GM12872 (cell line): ENCODE data around the gene TBX3.

Experiments
- CTCF ChIP-seq: IDR thresholded peaks from 3 replicates; pipeline ENCODE4 v1.5.1; 2011; ENCODE audit warnings: low read depth, mild to moderate bottlenecking, low read length, moderate library complexity; ENCODE audit not compliant: insufficient read depth

Gene TBX3

GRCh38 chr12:114710151-114710550 is 26.2 kb upstream of the TBX3 start:
- TF ChIP-seq CTCF = no peak

GRCh38 chr12:114709112-114709511 is 25.1 kb upstream of the TBX3 start:
- TF ChIP-seq CTCF = no peak

DNA sequence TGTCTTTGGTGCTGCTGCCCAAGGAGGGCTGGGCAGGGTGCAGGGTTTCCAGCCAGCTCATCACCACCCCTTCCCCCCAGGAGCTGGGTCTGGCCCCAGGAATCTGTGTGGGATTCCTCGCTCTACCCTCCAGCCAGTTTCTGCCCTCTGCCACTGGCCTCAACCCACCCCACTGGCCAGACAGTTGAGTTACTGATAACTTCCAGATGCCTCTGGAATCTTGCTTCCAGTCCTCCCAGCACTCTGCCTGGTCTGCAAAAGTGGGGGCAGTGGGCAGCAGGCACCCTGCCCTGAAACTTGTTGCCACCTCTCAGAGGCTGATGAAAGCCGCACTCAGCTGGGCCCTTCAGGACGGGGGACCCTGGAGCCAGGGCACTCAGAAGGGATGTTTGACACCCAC is 20.1 kb upstream of the TBX3 start:
- TF ChIP-seq CTCF = no peak

GRCh38 chr12:114703060-114703493 is 19.1 kb upstream of the TBX3 start:
- no peak for TF ChIP-seq CTCF

DNA sequence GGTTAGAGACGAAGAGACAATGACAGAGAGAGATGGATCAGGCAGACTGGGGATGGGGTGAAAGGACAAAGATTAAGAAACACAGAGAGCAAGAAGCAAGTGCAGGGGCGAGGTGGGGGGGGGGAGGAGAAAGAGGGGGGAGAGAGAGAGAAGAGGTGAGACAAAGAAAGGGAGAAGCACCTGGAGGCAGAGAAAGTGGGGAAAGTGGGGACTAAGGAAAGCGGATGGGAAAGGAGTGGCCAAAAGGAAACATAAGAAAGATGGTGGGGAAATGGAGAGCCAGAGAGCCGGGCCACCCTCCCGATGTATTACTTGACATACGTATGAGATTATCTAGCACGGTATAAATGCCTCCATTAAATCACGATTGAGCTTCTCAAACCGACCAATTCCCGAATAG is 18.5 kb upstream of the TBX3 start:
- no peak for TF ChIP-seq CTCF

DNA sequence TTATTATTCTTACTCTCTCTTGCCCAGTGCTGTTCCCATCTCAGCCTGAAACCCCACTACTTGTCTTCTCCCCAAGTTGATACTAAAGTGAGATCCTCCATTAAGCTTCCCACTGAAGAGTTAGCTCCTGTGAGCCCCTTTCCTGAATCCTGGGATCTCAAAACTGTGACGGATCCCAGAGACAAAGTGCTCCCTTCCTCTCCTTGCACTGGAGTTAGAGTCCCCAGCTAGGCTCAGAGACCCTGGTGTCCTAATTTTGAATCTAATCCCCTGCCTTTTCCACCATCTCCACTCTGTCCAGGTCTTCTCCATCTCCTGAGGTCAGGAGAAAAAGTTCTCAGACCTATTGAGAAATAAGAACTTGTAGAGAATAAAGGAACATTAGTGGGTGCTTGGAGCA is 17.6 kb upstream of the TBX3 start:
- TF ChIP-seq CTCF = no peak

DNA sequence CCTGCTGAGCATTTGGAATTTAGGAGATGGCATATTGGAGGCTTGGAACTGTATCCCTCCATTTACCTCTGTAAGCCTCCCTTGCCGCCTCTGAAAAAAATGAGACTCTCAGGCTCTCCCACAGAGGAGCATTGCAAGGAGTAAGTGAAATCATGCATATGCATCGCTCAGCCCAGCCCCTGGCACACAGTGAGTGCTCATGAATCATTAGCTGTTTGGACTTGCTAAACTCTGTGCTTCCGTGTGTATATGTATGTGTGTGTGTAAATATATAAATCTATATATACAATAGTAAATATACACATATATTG is 17.1 kb upstream of the TBX3 start:
- no peak for TF ChIP-seq CTCF
